Gastroesophageal sphincter (tissue), 3 donors: ENCODE results near the gene TMEM248.

Experiments used
- CTCF ChIP-seq, 4 experiments: fragments of 200-600 bp in 2 of 4; fragments of 450-650 bp in 2 of 4; sonication (generic) in 1 of 4; IDR thresholded peaks; one replicate each; pipeline ENCODE4 v1.5.1; 2017 to 2019; ENCODE audit warnings: antibody characterized with exemption in 4 of 4, mild to moderate bottlenecking in 2 of 4, moderate library complexity in 2 of 4
- EP300 ChIP-seq: sonication (generic); formaldehyde crosslinking; IDR thresholded peaks from one replicate; pipeline ENCODE4 v1.6.1; 2017; ENCODE audit warnings: antibody characterized with exemption, mild to moderate bottlenecking
- POLR2A ChIP-seq, 2 donors: fragments of 450-650 bp; IDR thresholded peaks; one replicate each; pipeline ENCODE4 v1.6.1; 2017; ENCODE audit warnings: antibody characterized with exemption in 2 of 2, mild to moderate bottlenecking in 2 of 2, moderate library complexity in 1 of 2
- POLR2AphosphoS5 ChIP-seq: sonication (generic); formaldehyde crosslinking; IDR thresholded peaks from one replicate; pipeline ENCODE4 v1.6.1; 2017; ENCODE audit warnings: antibody characterized with exemption

- TF ChIP-seq POLR2AphosphoS5 = no peak
- TF ChIP-seq CTCF (IDR thresholded peaks at IDR 0.05) = no peak
- TF ChIP-seq POLR2A (IDR thresholded peaks at IDR 0.05) = no peak
- no peak for TF ChIP-seq EP300
Observed at GRCh38 chr7:66974986-66975590, 54.1 kb downstream of the TMEM248 start.
